Activated T-helper 17 cell treated with anti-CD3 and anti-CD28 coated beads, Interleukin-2, amount 50 U/mL, for 72 hours (primary cell): ENCODE results near the gene DEDD2. TPM values are rescaled to one million over a fixed set of nuclear protein-coding genes. Genes with fewer than 3 reads are reported as not detected.

Experiments used
- ATAC-seq: fragments of 150-1000 bp; cut with Tn5 transposase; replicated peaks from 2 replicates; pipeline ENCODE4 v1.10.0; 2021; ENCODE audit warnings: mild to moderate bottlenecking, moderate library complexity
- H3K27ac Mint-ChIP-seq: one replicate; pipeline ENCODE4 v1.8.0; 2022; ENCODE audit warnings: mixed read lengths
- H3K27me3 Mint-ChIP-seq: one replicate; pipeline ENCODE4 v1.8.0; 2022; ENCODE audit warnings: mixed read lengths
- H3K36me3 Mint-ChIP-seq: one replicate; pipeline ENCODE4 v1.8.0; 2022; ENCODE audit warnings: low read depth, mild to moderate bottlenecking, mixed read lengths
- H3K4me1 Mint-ChIP-seq: one replicate; pipeline ENCODE4 v1.8.0; 2022; ENCODE audit warnings: mixed read lengths
- H3K4me3 Mint-ChIP-seq: one replicate; pipeline ENCODE4 v1.8.0; 2022; ENCODE audit warnings: mild to moderate bottlenecking, mixed read lengths
- H3K9me3 Mint-ChIP-seq: one replicate; pipeline ENCODE4 v1.8.0; 2022; ENCODE audit warnings: mixed read lengths
- total RNA-seq, 2 donors: library from RNA; stranded (reverse); gene quantifications; one replicate each; pipeline ENCODE4 v1.2.3, GENCODE V29; 2022

DEDD2 gene
- total RNA-seq, 2 donors from 2014 or later, result 37.4 to 45.7 TPM

DNA sequence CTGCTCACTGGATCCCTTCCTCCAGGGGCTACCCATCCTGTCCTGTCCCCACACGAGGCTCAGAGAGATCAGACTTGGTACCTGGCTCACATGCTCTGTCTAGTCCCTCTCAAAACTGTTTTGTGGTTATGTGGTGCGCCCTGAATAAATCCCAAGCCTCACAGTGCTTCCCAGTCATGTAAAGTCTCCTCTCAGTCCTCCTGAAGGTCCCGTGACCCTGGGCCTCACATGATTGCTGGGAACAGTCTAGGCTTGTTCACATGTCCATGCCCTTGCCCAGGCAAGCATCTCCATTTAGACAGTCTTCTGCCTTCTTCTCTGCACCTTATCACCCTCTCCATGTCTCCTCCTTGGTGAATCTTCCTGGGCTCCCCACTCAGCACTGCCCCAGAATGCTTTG, 49.3 kb downstream of the DEDD2 start:
- no peaks in the 10 kb centered on the region for H3K9me3 Mint-ChIP-seq
- no peaks in the 10 kb centered on the region for H3K36me3 Mint-ChIP-seq
- H3K27ac Mint-ChIP-seq, result peak overlapping the region; percentile 16
- no peaks in the 10 kb centered on the region for H3K27me3 Mint-ChIP-seq
- H3K4me3 Mint-ChIP-seq, result no peak overlapping the region
- H3K4me1 Mint-ChIP-seq, result no peaks in the 10 kb centered on the region
- ATAC-seq, result no peak

- no peak overlapping the region for H3K4me3 Mint-ChIP-seq
- no peaks in the 10 kb centered on the region for H3K9me3 Mint-ChIP-seq
- H3K27ac Mint-ChIP-seq, result no peak overlapping the region
- no peaks in the 10 kb centered on the region for H3K36me3 Mint-ChIP-seq
- H3K4me1 Mint-ChIP-seq, result no peaks in the 10 kb centered on the region
- no peak for ATAC-seq
- no peaks in the 10 kb centered on the region for H3K27me3 Mint-ChIP-seq
These were observed 51.2 kb downstream of the DEDD2 start for GRCh38 chr19:42166316-42166715.

DNA sequence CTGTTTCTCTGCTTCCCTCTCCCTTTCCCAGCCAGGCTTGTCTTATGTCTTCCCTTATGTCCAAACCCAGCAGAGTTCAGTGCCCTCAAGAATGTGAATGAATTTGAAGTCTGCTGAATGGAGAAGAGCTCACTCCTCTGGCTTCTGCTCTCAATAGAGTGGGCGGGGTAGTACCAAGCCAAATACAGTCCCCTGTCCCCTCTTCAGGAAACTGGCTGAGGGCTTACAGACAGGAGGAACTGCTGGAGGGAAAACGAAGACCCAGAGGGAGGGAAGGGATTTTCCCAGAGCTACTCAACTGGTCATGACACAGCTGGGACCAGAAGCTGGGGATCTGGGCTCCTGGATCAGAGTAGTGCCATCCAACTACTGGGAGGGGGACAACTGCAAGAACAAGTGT, 52.3 kb downstream of the DEDD2 start:
- no peak overlapping the region for H3K27ac Mint-ChIP-seq
- no peak for ATAC-seq
- H3K36me3 Mint-ChIP-seq, result no peaks in the 10 kb centered on the region
- H3K9me3 Mint-ChIP-seq, result no peaks in the 10 kb centered on the region
- H3K4me3 Mint-ChIP-seq, result no peak overlapping the region
- H3K4me1 Mint-ChIP-seq, result no peaks in the 10 kb centered on the region
- H3K27me3 Mint-ChIP-seq, result no peaks in the 10 kb centered on the region

- no peak overlapping the region for H3K27ac Mint-ChIP-seq
- no peak for ATAC-seq
- no peaks in the 10 kb centered on the region for H3K36me3 Mint-ChIP-seq
- H3K4me1 Mint-ChIP-seq, result peaks cover 5% of the 10 kb centered on the region
- no peaks in the 10 kb centered on the region for H3K27me3 Mint-ChIP-seq
- H3K4me3 Mint-ChIP-seq, result no peak overlapping the region
- H3K9me3 Mint-ChIP-seq, result no peaks in the 10 kb centered on the region
These were observed 55.7 kb downstream of the DEDD2 start for GRCh38 chr19:42161616-42162263.

DNA sequence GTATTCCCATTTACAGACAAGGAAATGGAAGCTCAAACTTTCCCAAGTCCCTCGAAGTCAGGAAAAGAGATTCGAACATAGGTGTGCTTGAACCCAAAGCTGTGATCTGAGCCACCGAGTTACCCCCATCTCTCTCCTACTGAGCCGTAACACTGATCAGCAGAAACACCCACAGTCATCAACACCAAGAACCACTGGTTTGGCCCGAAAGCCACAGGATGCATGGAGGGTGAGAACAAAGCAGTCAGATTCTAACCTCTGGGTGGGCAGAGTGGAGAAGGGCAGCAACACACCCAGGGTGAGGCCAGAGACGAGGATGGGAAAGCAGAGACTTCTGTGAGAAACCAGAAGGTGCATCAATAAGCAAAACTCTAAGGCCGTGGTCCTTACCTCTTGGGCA, 57.5 kb downstream of the DEDD2 start:
- Mint-ChIP-seq H3K36me3 (no peaks in the 10 kb centered on the region), H3K9me3 (no peaks in the 10 kb centered on the region), H3K4me1 (peaks cover 11% of the 10 kb centered on the region), H3K4me3 (no peak overlapping the region), H3K27me3 (no peaks in the 10 kb centered on the region), H3K27ac (no peak overlapping the region)
- ATAC-seq, result no peak

DNA sequence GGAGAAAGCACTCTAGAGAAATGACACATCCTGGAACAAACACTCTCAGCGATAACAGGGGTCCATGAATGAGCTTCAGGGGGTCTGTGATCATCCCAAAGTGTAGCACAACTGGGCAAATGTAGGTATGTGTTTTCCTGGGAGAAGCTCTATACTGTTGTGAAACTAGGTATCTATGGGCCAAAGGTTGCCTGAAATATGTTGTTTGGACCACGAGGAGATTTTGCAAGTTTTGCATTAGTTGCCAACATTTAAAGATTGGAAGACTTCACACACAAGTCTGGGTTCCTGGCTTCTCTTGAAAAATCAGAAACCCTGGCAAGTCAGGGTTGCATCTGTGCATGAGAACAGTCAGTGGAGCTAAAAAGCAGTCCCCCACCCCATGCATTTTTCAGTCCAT, 58.6 kb downstream of the DEDD2 start:
- H3K27me3 Mint-ChIP-seq, result no peaks in the 10 kb centered on the region
- no peak for ATAC-seq
- H3K9me3 Mint-ChIP-seq, result no peaks in the 10 kb centered on the region

DNA sequence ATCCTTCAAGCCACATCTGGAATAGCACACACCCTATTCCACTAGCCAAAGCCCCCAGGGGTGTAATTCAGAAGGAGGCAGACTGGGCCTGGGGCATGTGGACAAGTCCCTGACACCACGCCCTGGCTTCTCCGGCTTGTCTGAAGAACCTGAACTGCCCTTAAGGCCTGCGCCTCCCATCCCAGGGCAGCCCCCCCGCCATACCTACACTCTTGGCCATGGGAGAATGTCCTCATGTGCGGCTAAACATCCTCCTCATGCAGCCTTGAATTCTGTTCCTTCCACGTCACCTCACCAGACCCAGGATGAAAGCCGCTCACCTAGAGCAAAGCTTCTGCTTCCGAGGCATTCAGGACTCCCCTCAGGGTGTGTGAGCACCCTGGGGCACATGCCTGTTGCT, 60.9 kb downstream of the DEDD2 start:
- H3K4me1 Mint-ChIP-seq, result peaks cover 23% of the 10 kb centered on the region
- no peaks in the 10 kb centered on the region for H3K27me3 Mint-ChIP-seq
- H3K27ac Mint-ChIP-seq, result peak overlapping the region; percentile 16
- no peaks in the 10 kb centered on the region for H3K9me3 Mint-ChIP-seq
- no peak overlapping the region for H3K4me3 Mint-ChIP-seq
- no peak for ATAC-seq
- H3K36me3 Mint-ChIP-seq, result no peaks in the 10 kb centered on the region

More for the DNA sequence above, 58.6 kb downstream of the DEDD2 start:
- Mint-ChIP-seq H3K4me3 (no peak overlapping the region), H3K4me1 (peaks cover 18% of the 10 kb centered on the region), H3K27ac (no peak overlapping the region), H3K36me3 (no peaks in the 10 kb centered on the region)

- no peak for ATAC-seq
- Mint-ChIP-seq H3K27me3 (no peaks in the 10 kb centered on the region), H3K36me3 (no peaks in the 10 kb centered on the region), H3K4me1 (peaks cover 23% of the 10 kb centered on the region), H3K9me3 (no peaks in the 10 kb centered on the region), H3K27ac (peak overlapping the region; percentile 31), H3K4me3 (no peak overlapping the region)
These were observed 61.7 kb downstream of the DEDD2 start for GRCh38 chr19:42155796-42156195.

DNA sequence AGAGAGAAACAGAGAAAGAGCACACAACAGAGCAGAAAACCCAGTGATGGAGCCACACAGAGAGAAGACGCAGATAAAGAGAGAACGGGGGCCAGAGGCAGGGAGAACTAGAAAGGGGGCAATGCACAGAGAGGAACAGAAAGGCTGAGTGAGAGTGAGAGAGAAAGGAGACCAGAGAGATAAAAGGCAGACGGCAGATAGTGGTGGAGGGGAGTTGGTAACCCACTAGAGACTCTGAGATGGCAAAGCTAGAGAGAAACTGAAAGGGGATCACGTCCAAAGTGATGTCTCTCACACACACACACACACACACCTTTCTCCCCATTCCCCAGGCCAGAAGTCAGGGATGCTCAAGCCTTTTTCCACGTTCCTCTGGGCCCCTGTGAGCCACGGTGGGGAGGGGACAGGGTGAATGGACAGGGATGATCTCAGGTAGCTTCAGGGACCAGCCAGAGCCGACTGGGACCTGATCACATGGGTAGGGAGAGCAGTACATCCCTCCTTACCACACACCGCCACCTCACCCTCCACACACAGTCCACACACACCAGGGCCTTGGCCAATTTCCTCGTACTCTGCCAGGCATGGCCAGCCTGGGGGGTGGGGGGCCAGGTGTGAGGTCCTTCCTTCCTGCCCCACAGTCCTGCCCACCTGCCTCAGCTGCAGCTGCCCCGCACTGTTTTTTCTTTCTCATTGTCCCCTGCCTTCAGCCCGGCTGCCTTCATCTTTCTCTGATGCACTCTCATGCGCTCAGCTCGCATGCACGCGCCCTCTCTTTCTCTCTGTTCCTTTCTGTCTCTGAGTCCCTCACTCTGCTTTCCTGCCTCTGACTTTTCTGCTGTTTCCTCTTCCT, 62.8 kb downstream of the DEDD2 start:
- Mint-ChIP-seq H3K36me3 (no peaks in the 10 kb centered on the region), H3K4me1 (peaks cover 24% of the 10 kb centered on the region), H3K4me3 (no peak overlapping the region), H3K27ac (peak overlapping the region; percentile 31), H3K9me3 (no peaks in the 10 kb centered on the region), H3K27me3 (no peaks in the 10 kb centered on the region)
- ATAC-seq, result no peak

GRCh38 chr19:42153672-42154433, 63.6 kb downstream of the DEDD2 start:
- no peak overlapping the region for H3K4me3 Mint-ChIP-seq
- H3K27ac Mint-ChIP-seq, result no peak overlapping the region
- no peaks in the 10 kb centered on the region for H3K36me3 Mint-ChIP-seq
- ATAC-seq, result no peak
- peaks cover 3% of the 10 kb centered on the region for H3K27me3 Mint-ChIP-seq
- H3K9me3 Mint-ChIP-seq, result no peaks in the 10 kb centered on the region
- H3K4me1 Mint-ChIP-seq, result peaks cover 29% of the 10 kb centered on the region

- no peak for ATAC-seq
- Mint-ChIP-seq H3K9me3 (no peaks in the 10 kb centered on the region), H3K27ac (no peak overlapping the region), H3K36me3 (no peaks in the 10 kb centered on the region), H3K27me3 (peaks cover 3% of the 10 kb centered on the region), H3K4me1 (peaks cover 29% of the 10 kb centered on the region), H3K4me3 (no peak overlapping the region)
These were observed 64.4 kb downstream of the DEDD2 start for GRCh38 chr19:42152910-42153671.

DNA sequence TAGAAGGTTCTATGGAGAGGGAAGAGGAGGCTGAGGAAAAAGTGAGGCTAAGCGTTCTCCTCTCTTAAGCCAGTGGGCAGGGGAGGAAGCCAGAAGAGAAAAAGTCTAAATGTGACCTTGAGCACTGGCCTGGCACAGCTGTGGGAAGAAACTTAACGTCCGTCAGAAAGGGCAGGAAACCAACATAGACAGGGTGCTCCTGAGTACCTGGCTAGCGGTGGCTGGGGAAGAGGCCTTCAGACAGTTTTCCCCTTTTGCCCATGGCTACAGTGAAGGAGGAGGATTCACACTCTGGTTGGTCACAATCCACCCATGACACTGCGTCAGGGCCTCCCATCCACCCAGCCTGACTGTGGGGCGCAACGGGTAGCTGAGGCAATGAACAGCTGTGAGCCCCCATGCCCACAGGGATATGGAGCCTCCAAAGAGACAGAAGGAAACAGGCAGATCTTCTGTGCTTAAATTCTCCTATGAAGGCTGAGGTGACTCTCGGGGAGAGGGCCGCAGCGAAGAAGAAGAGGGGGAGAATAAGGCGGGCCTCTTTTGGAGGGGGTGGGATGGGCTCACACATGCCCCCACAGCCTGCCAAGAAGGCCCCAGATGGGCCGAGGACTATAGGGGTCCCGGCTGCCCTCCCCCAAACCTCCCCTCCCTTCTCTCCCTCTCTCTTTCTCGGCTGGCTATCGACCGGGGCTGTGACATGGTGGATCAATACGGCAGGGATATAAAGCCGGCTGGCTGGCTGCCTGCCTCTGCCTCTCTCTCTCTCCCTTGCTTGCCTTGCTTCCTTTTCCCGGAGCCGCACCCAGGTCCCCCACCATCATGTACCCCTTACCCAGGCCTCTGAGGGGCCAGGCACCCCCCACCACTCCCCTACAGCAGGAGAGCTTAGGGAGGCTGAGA, 65.4 kb downstream of the DEDD2 start:
- no peaks in the 10 kb centered on the region for H3K36me3 Mint-ChIP-seq
- H3K27me3 Mint-ChIP-seq, result peaks cover 3% of the 10 kb centered on the region
- no peaks in the 10 kb centered on the region for H3K9me3 Mint-ChIP-seq
- no peak overlapping the region for H3K4me3 Mint-ChIP-seq
- peaks cover 24% of the 10 kb centered on the region for H3K4me1 Mint-ChIP-seq
- H3K27ac Mint-ChIP-seq, result peak overlapping the region; percentile 61
- no peak for ATAC-seq

- no peak overlapping the region for H3K27ac Mint-ChIP-seq
- H3K9me3 Mint-ChIP-seq, result no peaks in the 10 kb centered on the region
- H3K4me1 Mint-ChIP-seq, result peaks cover 24% of the 10 kb centered on the region
- no peak overlapping the region for H3K4me3 Mint-ChIP-seq
- ATAC-seq, result no peak
- H3K36me3 Mint-ChIP-seq, result no peaks in the 10 kb centered on the region
- peaks cover 3% of the 10 kb centered on the region for H3K27me3 Mint-ChIP-seq
These were observed 66.5 kb downstream of the DEDD2 start for GRCh38 chr19:42150911-42151361.
